Activated CD4-positive, alpha-beta T cell treated with anti-CD3 and anti-CD28 coated beads, Interleukin-2, amount 10 ng/mL, durations not matched to agents 24 days and 14 days (primary cell): ENCODE results near the gene LYZL6. TPM values are rescaled to one million over a fixed set of nuclear protein-coding genes. Genes with fewer than 3 reads are reported as not detected.
"Not testable (repeated sequence)": the region's sequence is repeated elsewhere in the genome, so short reads cannot be mapped to it uniquely, and the experiment has no call there.

ENCODE experiments used
- DNase-seq: peaks from one replicate; pipeline ENCODE4 v3.0.0; 2022
- H3K27ac Mint-ChIP-seq: one replicate; pipeline ENCODE4 v1.8.0; 2022; ENCODE audit warnings: mild to moderate bottlenecking, mixed read lengths
- H3K27me3 Mint-ChIP-seq: one replicate; pipeline ENCODE4 v1.8.0; 2022; ENCODE audit warnings: mixed read lengths
- H3K36me3 Mint-ChIP-seq: one replicate; pipeline ENCODE4 v1.8.0; 2022; ENCODE audit warnings: low read depth, mild to moderate bottlenecking, mixed read lengths
- H3K4me1 Mint-ChIP-seq: one replicate; pipeline ENCODE4 v1.8.0; 2021; ENCODE audit warnings: mixed read lengths
- H3K4me3 Mint-ChIP-seq: one replicate; pipeline ENCODE4 v1.8.0; 2022; ENCODE audit warnings: mild to moderate bottlenecking, moderate library complexity, mixed read lengths
- H3K9me3 Mint-ChIP-seq: one replicate; pipeline ENCODE4 v1.8.0; 2021; ENCODE audit warnings: mixed read lengths
- intact Hi-C: fragments of 100-400 bp; cut with micrococcal nuclease; formaldehyde crosslinking; loops from one replicate; pipeline ENCODE4 v1.15.1; 2023
- total RNA-seq: library from RNA; stranded (reverse); gene quantifications from 2 replicates; pipeline ENCODE4 v1.2.3, GENCODE V29; 2022

Gene LYZL6
- total RNA-seq, 1 donor from 2014 or later, result not detected

DNA sequence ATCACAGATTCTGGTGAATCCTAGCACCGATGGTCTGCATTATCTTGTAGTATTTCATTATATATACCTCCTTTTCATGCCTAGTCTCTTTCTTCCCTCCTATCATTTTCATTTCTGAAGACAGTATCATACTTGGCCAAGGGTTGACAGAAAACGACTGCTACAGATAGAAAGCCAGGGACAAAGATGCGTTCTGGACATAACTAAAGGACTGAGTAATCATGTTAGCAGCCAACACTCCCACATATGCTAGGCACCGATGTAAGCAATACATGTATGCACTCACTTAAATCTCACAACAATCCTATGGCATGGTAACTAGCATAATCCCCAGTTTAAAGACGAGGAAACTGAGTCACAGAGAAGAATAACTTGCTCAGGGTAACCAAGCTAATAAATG lies 35.8 kb downstream of the LYZL6 start:
- Mint-ChIP-seq H3K4me3 (no peak overlapping the region), H3K36me3 (peaks cover 2% of the 10 kb centered on the region), H3K4me1 (peaks cover 3% of the 10 kb centered on the region), H3K27me3 (no peaks in the 10 kb centered on the region), H3K27ac (no peak overlapping the region), H3K9me3 (peaks cover 11% of the 10 kb centered on the region)
- intact Hi-C loops, result no loop called here
- no peak for DNase-seq

DNA sequence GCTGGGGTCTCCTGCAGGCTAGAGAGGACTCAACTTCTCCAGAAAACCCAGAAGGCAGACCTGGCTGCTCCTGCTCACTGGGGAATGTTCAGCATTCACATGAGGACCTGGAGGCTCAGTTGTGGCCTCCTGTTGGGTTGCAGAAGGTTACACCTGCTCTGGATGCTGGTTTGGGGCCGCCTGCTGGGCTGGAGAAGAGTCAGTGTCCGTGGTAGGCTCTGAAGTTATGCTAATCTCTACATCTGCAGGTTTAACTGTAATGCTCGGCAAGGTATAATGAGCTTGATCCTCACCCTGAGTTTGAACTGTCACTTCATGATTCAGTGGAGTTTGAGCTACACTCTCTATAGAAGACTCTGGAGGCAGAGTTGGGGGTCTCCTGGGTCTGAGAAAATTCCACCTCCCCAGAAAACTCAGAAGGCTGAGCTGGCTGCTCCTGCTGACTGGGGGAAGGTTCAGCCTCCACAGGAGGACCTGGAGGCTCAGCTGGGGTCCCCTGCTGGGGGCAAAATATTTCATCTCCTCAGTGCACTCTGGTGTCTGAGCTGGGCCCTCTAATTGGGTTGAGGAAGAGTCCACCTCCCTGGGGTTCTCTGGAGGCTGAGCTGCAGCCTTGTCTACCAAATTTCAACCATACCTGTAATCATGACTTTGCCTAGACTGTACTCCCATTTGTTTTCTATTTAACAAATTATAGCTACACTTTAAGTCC lies 36.4 kb downstream of the LYZL6 start:
- H3K9me3 Mint-ChIP-seq, result peaks cover 8% of the 10 kb centered on the region
- no peak for DNase-seq
- H3K27me3 Mint-ChIP-seq, result no peaks in the 10 kb centered on the region
- H3K4me1 Mint-ChIP-seq, result peaks cover 2% of the 10 kb centered on the region
- intact Hi-C loops, result no loop called here
- no peaks in the 10 kb centered on the region for H3K36me3 Mint-ChIP-seq
- H3K27ac Mint-ChIP-seq, result no peak overlapping the region
- H3K4me3 Mint-ChIP-seq, result no peak overlapping the region

DNA sequence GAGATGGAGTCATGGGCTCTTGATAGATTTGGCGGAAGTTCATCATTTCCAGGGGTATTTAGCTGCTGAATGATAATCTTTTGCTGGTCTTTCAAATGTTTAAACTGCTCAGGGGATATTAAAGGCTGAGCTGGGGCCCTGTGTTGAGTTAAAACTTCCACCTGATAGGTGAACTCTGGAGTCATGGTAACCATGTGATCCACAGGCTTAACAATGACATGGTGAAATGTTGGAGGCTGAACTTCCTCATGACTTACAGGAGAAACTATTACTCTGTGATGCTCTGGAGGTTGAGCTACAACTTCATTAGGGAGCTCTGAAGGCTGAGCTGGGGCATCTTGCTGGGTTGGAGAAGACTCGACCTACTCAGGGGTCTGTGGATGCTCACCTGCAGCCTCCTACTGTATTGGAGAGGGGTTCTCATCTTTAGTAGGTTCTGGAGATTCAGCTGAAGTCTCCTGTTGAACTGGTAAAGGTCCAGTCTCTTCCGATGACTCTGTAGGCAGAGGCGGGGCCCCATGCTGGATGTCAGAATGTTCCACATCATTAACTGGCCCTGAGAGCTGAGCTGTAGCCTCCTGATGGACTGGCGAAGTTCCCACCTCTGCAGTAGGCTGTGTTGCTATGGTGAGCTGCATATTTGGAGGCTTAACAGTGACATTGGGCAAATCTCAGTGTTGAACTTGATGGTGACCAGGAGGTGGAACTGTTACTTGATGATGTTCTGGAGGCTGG lies 37.2 kb downstream of the LYZL6 start:
- Mint-ChIP-seq H3K27ac (no peak overlapping the region), H3K36me3 (no peaks in the 10 kb centered on the region), H3K27me3 (no peaks in the 10 kb centered on the region), H3K9me3 (peaks cover 5% of the 10 kb centered on the region), H3K4me3 (no peak overlapping the region), H3K4me1 (peaks cover 2% of the 10 kb centered on the region)
- DNase-seq, result no peak
- intact Hi-C loops, result no loop called here

DNA sequence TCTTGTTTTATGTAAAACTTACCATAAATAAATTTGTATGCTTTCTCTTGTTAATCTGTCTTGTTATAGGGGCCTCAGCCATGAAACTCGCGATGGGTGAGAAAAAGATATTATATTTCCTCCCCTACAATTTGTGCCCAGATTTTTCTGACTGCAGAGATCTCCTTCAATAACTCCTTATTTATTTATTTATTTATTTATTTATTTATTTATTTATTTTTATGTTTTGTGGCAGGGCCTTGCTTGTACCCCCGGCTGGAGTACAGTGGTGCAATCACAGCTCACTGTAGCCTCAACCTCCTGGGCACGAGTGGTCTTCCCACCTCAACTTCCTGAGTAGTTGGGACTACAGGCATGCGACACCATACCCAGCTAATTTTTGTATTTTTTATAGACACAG lies 40.1 kb downstream of the LYZL6 start:
- no peaks in the 10 kb centered on the region for H3K27me3 Mint-ChIP-seq
- peaks cover 26% of the 10 kb centered on the region for H3K4me1 Mint-ChIP-seq
- H3K36me3 Mint-ChIP-seq, result no peaks in the 10 kb centered on the region
- no peak overlapping the region for H3K27ac Mint-ChIP-seq
- no peak overlapping the region for H3K4me3 Mint-ChIP-seq
- H3K9me3 Mint-ChIP-seq, result no peaks in the 10 kb centered on the region
- DNase-seq, result no peak
- intact Hi-C loops, result no loop called here

DNA sequence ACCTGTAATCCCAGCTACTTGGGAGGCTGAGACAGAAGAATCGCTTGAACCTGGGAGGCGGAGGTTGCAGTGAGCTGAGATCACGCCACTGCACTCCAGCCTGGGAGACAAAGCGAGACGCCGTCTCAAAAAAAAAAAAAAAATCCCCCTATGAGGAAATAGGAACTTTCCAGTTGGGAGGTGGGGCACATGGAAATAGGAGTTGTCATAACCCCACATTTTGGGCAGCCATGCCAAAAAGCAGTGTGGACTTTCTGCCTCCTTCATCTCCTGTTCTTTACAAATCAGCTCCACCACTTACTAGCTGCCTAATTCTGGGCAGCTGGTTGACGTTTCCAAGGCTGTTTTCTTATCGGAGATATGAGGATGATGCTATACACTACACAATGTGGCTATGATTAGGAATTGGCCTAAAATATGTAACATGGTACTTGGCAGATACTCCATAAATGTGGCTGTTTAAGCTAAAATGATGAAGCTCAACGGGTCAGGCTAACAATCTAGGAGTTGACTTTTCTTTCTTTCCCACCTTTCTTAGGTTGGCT lies 41.8 kb downstream of the LYZL6 start:
- intact Hi-C loops, result no loop called here
- Mint-ChIP-seq H3K27ac (no peak overlapping the region), H3K4me3 (no peak overlapping the region), H3K9me3 (no peaks in the 10 kb centered on the region), H3K27me3 (no peaks in the 10 kb centered on the region), H3K4me1 (peaks cover 34% of the 10 kb centered on the region), H3K36me3 (no peaks in the 10 kb centered on the region)
- DNase-seq, result no peak

DNA sequence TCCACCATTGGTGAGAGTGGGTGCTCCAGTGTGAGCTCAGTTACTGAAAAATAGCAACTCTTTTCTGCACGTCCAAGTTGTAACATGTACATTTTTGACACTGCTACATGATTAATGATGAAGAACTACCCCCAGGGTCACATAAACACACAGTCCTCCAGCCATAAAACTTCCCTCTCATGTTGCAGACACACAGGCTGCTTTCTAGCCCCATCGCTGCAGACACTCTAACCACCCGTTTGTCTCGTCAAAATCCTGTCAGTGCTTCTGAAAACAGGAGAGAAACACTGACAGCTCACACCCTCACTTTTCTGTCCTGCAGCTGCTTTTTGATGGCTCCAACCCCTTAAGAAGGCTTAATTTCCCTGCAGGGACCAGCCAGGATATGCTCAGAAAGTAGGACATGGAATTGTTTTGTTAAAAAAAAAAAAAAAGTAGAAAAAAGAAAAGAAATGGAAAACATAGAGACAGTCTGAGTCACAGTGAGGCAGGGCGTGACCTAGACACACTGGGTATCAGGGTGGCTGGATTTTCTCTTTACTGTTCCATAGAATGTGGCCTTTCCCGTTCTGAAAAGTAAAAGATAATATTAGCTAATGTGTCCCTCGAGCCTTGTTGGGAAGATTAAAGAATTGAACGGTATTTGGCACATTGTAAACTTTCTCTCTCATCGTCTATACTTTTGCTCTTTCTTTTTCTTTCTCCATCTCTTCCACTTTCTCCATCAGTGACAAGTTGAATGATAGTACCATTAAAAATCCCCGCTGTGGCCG lies 42.6 kb downstream of the LYZL6 start:
- Mint-ChIP-seq H3K27ac (no peak overlapping the region), H3K27me3 (no peaks in the 10 kb centered on the region), H3K4me1 (peaks cover 42% of the 10 kb centered on the region), H3K36me3 (no peaks in the 10 kb centered on the region), H3K4me3 (peak overlapping the region; percentile 23), H3K9me3 (no peaks in the 10 kb centered on the region)
- intact Hi-C loops, result no loop called here
- no peak for DNase-seq

DNA sequence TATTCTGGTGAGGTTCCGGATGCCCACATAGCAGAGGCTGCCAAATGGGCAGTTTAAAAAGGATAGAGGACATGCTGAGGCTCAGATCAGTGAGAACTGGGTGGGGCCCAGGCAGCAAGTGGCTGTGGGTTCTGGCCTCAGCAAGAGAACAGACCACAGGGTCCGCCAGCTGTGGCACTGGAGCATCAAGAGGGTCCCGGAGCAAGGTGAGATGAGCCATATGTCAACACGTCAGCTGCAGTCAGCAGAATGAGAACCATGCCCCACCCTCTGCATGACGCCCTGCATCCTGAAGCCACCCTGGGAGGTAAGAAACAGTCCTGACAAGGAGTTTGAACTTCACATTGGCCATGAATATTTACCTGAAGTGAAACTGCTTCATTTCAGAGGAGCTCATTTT lies 43.2 kb downstream of the LYZL6 start:
- Mint-ChIP-seq H3K4me1 (peaks cover 48% of the 10 kb centered on the region), H3K9me3 (no peaks in the 10 kb centered on the region), H3K27me3 (no peaks in the 10 kb centered on the region), H3K4me3 (peak overlapping the region; percentile 23), H3K27ac (peak overlapping the region; percentile 58), H3K36me3 (no peaks in the 10 kb centered on the region)
- no peak for DNase-seq
- intact Hi-C loops, result no loop called here

DNA sequence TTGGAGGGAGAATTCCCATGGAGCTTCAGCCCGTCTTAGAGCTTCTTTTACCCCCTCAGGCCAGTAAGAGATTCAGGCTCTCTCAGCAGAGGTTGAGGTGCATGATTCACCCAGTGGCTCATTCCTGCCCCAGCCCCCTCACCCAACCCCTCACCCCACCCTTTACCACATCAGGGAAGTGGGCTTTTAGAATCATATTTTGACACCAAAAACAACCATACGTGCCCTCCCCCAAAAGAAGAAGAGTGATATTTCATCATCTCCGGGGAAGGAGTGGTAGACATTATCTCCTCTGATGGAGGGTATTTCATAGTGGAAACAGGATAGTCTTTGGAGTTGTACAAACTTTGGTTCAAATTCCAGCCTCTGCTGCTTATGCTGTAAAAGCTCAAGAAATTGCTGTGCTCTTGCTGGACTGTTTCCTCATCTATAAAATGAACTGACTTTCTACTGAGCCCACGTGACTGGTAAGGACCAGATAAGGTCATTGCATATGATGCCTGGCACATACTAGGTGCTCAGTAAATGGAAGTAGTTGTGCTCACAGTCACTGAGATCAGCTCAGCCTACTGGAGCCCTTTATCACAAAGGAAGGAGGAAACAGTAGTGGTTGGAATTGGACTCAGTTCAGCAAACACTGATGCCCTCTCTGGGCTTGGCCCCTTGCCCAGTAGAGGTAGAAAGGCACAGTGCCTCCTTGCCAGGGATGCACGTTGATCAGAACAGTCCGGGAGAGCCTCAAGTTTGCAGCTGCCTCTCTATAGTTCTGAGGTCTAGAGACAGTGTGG lies 45.0 kb downstream of the LYZL6 start:
- intact Hi-C loops, result loop anchor here (1.0 to 10.0 kb wide), 2 partner anchors 9 to 176 kb away; no protein-coding TSS in a partner anchor
- DNase-seq, result peak; percentile 69

DNA sequence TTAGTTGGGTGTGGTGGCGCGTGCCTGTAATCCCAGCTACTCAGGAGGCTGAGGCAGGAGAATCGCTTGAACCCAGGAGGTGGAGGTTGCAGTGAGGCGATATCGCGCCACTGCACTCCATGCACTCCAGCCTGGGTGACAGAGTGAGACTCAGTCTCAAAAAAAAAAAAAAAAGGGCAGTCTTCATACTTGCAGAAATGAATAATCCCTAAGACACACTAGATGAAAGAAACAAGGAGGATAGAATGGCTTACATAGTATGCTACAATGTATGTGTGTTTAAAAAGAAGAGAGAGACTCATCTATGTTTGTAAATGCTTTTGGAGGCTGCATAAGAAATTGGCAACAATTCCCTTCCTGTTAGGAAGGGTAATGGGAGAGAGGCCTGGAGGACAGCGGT lies 45.7 kb downstream of the LYZL6 start:
- peaks cover 54% of the 10 kb centered on the region for H3K4me1 Mint-ChIP-seq

More for the DNA sequence above, 45.0 kb downstream of the LYZL6 start:
- H3K4me3 Mint-ChIP-seq, result peak overlapping the region; percentile 27
- peaks cover 50% of the 10 kb centered on the region for H3K4me1 Mint-ChIP-seq
- H3K27me3 Mint-ChIP-seq, result no peaks in the 10 kb centered on the region
- H3K9me3 Mint-ChIP-seq, result no peaks in the 10 kb centered on the region
- peaks cover 2% of the 10 kb centered on the region for H3K36me3 Mint-ChIP-seq
- H3K27ac Mint-ChIP-seq, result peak overlapping the region; percentile 71

DNA sequence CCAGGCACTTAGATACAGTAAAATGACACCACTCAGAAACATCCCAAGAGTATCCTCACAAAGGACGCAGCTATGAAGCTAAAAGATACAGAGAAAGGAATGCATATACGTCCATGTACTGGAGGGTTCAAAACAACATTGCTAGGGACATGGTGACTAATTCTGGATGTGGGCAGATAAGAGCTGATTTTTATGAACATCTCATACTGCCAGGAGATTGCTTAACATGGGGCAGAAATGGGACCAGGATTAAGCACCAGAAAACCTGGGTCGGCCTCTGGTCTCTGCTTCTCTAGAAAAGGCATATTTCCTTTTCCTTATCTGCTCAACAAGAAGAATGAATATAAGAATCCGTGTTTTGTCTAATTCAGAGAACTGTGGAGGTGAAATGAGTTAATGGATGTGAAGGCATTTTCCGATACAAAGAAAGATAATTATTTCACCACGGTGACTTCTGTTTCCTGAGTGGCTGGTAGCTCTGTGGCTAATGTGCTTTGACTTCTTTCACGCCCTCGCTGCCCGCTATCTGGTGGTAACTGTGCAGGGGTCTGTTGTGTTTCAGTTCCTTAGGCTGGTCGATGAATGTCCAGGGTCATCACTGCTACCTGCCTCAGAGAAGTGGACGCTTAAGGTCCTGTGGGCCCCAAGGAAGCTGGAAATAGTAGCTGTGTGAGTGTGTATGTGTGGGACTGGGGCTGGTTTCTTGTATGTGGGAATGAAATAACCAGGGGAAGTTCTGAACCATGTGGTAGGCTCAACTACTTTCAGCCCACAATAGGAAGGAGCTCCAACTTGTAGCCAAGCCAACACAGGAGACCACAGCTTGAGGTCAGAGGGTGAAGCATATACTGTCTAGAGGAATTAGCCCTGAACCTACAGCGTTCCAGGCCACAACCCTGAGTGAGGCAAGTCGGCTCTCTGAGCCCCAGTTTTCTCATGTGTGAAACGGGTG lies 47.6 kb downstream of the LYZL6 start:
- peak; percentile 79 for DNase-seq
- Mint-ChIP-seq H3K4me1 (peaks cover 66% of the 10 kb centered on the region), H3K9me3 (peaks cover 4% of the 10 kb centered on the region), H3K27me3 (no peaks in the 10 kb centered on the region), H3K27ac (peak overlapping the region; percentile 94), H3K4me3 (peak overlapping the region; percentile 54), H3K36me3 (peaks cover 2% of the 10 kb centered on the region)
- intact Hi-C loops, result loop anchor here (1.0 to 10.0 kb wide), 2 partner anchors 16 to 179 kb away; partner anchors contain the start of gene CCL5

More for the DNA sequence above, 45.7 kb downstream of the LYZL6 start:
- H3K36me3 Mint-ChIP-seq, H3K9me3 Mint-ChIP-seq, DNase-seq, H3K27me3 Mint-ChIP-seq: not testable (repeated sequence)
- Mint-ChIP-seq H3K4me3 (peak overlapping the region; percentile 18), H3K27ac (peak overlapping the region; percentile 69)
- intact Hi-C loops, result loop anchor here (1.0 to 10.0 kb wide), 2 partner anchors 8 to 177 kb away; no protein-coding TSS in a partner anchor

DNA sequence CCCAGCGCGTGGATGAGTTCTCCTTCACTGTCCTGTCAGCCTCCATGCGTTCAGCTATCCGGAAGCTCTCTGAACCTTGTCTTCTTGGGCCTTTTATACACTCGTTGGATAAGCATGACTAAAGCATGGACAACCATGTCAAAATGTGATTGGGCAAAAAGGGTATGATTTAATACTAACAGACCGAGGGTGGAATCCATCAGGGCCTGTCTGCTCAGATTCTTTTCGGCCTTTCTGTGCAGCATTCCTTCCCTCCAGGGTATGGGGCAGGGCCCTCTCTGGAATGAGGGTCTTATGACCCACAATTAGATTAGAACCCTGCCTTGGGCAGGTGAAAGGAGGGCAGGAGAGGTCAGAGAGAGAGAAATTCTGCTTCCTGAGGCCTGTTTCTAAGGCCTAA lies 49.3 kb downstream of the LYZL6 start:
- Mint-ChIP-seq H3K27ac (peak overlapping the region; percentile 21), H3K9me3 (peaks cover 4% of the 10 kb centered on the region), H3K36me3 (peaks cover 2% of the 10 kb centered on the region), H3K27me3 (no peaks in the 10 kb centered on the region), H3K4me3 (no peak overlapping the region), H3K4me1 (peaks cover 68% of the 10 kb centered on the region)
- DNase-seq, result no peak
- intact Hi-C loops, result loop anchor here (10.0 kb wide), 1 partner anchor 181 kb away; no protein-coding TSS in a partner anchor

DNA sequence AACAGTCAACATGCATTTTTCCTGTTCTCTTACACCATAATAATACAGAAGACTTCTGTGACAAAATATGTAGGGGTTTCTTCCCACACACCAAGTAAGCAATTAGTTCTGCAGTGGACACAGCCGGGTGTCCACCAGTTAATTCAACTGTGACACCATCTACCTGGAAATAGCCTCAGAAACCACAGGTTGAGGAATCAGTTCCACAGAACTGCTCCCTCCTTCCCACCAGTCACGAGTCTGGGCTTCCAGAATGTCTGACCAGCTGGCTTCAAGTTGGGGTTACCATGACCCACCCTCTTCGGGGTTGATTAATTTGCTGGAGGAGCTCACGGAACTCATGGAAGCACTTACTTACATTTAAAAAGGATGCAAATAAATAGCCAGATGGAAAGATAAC lies 49.8 kb downstream of the LYZL6 start:
- no peak for DNase-seq
- Mint-ChIP-seq H3K9me3 (peaks cover 4% of the 10 kb centered on the region), H3K27me3 (no peaks in the 10 kb centered on the region), H3K36me3 (peaks cover 3% of the 10 kb centered on the region), H3K4me1 (peaks cover 69% of the 10 kb centered on the region), H3K27ac (no peak overlapping the region), H3K4me3 (no peak overlapping the region)
- intact Hi-C loops, result loop anchor here (2.0 to 10.0 kb wide), 2 partner anchors 37 to 181 kb away; partner anchors contain the start of gene RDM1
